ENCODE measurements around the gene YWHAH.
A peak's percentile ranks its signal among the peaks of the same experiment; 100 is the strongest.

Gene YWHAH

GRCh38 chr22:31929167-31929930, 15.0 kb upstream of the YWHAH start:
- TF ChIP-seq POLR2A (IDR thresholded peaks at IDR 0.05; ENCODE audit: low read depth, low read length) = no peak
- FAIRE-seq (no peak), DNase-seq (ENCODE audit: insufficient read length, low spot score) (no peak)

- DNase-seq (ENCODE audit: insufficient read length, low spot score) (no peak), FAIRE-seq (no peak)
- no peak for TF ChIP-seq POLR2A (IDR thresholded peaks at IDR 0.05; ENCODE audit: low read depth, low read length)
Observed at GRCh38 chr22:31932863-31933262, 11.5 kb upstream of the YWHAH start.

GRCh38 chr22:31933406-31933805, 10.9 kb upstream of the YWHAH start:
- no peak for DNase-seq (ENCODE audit: insufficient read length, low spot score)
- no peak for FAIRE-seq
- no peak for TF ChIP-seq POLR2A (IDR thresholded peaks at IDR 0.05; ENCODE audit: low read depth, low read length)

DNA sequence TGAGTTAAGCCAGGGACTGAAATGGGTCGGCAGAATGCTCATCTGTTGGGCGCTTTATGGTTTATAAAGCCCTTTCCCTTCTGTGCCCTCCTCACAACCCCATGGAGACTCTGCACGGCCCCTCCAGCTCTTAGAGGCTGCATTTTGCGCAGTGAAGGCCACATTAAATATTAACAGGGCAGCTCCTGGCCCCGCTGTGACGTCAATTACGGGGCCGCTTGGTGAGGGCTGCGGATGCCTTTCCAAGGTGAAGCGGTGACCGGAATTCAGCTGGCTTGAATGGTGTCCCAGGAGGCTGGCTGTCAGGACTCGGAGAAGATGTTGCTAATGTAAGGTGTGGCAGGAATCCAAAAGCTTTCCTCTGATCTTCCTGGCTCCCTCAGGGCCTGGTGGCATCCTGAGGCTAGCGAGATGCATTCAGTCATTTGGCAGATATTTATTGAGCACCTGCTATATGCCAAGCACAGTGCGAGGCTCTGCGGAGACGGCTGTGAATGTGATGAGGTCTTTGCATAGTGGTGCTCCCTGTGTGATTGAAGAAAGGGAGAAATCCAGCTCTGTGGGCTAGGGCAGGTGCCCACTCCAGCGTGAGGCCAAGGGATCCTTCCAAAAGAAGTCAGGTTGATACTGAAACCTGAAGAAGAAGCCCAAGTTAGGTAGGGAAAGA, 10.4 kb upstream of the YWHAH start:
- DNase-seq (ENCODE audit: insufficient read length, low spot score) (no peak), FAIRE-seq (no peak)
- no peak for TF ChIP-seq POLR2A (IDR thresholded peaks at IDR 0.05; ENCODE audit: low read depth, low read length)

- no peak for TF ChIP-seq POLR2A (IDR thresholded peaks at IDR 0.05; ENCODE audit: low read depth, low read length)
- no peak for DNase-seq (ENCODE audit: insufficient read length, low spot score)
- FAIRE-seq = no peak
Observed at GRCh38 chr22:31935961-31936635, 8.2 kb upstream of the YWHAH start.

- no peak for TF ChIP-seq POLR2A (IDR thresholded peaks at IDR 0.05; ENCODE audit: low read depth, low read length)
- DNase-seq (ENCODE audit: insufficient read length, low spot score) = no peak
- FAIRE-seq = no peak
Observed at GRCh38 chr22:31937341-31937740, 7.0 kb upstream of the YWHAH start.

GRCh38 chr22:31938296-31938695, 6.0 kb upstream of the YWHAH start:
- DNase-seq (ENCODE audit: insufficient read length, low spot score) (no peak), FAIRE-seq (no peak)
- no peak for TF ChIP-seq POLR2A (IDR thresholded peaks at IDR 0.05; ENCODE audit: low read depth, low read length)

DNA sequence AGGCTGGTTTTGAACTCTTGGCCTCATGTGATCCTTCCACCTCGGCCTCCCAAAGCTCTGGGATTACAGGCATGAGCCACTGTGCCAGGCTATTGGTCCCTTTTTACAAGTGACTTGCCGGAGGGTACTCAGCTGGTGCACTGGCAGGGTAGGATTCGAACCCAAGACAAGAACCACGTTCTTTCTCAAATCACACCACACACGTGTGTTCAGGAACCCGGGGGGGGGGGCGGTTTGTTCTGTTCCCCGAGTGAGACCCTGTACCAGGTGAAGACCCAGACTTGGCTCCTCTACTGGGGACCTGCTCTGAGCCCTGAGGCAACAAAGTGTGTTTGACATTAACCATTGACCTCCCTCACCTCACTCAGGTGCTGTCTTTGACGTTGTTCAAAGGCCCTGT, 3.8 kb upstream of the YWHAH start:
- FAIRE-seq = no peak
- TF ChIP-seq POLR2A (IDR thresholded peaks at IDR 0.05; ENCODE audit: low read depth, low read length) = no peak
- DNase-seq (ENCODE audit: insufficient read length, low spot score) = no peak

DNA sequence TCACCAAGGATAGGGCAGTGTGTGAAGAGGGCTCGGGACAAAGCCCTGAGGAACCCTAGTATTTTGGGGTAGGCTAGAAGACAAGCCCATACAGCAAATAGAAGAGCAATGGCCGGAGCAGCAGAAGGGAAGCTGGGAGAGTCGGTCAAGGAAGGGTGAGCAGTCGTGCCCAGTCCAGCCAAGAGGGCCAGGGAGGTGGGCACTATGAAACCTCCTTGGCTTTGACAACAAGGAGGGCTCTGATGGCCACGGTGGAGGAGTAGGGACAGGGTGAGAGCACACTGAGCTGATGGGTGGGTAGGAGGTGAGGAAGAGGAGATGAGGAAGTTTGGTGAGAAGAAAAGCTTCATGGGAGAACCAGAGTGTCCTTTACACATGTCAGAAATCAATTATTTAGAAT, 2.2 kb upstream of the YWHAH start:
- no peak for DNase-seq (ENCODE audit: insufficient read length, low spot score)
- no peak for TF ChIP-seq POLR2A (IDR thresholded peaks at IDR 0.05; ENCODE audit: low read depth, low read length)
- no peak for FAIRE-seq

- TF ChIP-seq POLR2A (IDR thresholded peaks at IDR 0.05; ENCODE audit: low read depth, low read length) = 0 out of 2 replicates have a peak, but pooled peaks have one; percentile 34
- FAIRE-seq (no peak), DNase-seq (ENCODE audit: insufficient read length, low spot score) (no peak)
Observed at GRCh38 chr22:31943206-31943977, 943 bp upstream of the YWHAH start.

GRCh38 chr22:31944700-31945442, 536 bp downstream of the YWHAH start:
- FAIRE-seq (no peak), DNase-seq (ENCODE audit: insufficient read length, low spot score) (peak; percentile 17)
- no peak for TF ChIP-seq POLR2A (IDR thresholded peaks at IDR 0.05; ENCODE audit: low read depth, low read length)

- FAIRE-seq (no peak), DNase-seq (ENCODE audit: insufficient read length, low spot score) (no peak)
- TF ChIP-seq POLR2A (IDR thresholded peaks at IDR 0.05; ENCODE audit: low read depth, low read length) = no peak
Observed at GRCh38 chr22:31945443-31945855, 1.1 kb downstream of the YWHAH start.

DNA sequence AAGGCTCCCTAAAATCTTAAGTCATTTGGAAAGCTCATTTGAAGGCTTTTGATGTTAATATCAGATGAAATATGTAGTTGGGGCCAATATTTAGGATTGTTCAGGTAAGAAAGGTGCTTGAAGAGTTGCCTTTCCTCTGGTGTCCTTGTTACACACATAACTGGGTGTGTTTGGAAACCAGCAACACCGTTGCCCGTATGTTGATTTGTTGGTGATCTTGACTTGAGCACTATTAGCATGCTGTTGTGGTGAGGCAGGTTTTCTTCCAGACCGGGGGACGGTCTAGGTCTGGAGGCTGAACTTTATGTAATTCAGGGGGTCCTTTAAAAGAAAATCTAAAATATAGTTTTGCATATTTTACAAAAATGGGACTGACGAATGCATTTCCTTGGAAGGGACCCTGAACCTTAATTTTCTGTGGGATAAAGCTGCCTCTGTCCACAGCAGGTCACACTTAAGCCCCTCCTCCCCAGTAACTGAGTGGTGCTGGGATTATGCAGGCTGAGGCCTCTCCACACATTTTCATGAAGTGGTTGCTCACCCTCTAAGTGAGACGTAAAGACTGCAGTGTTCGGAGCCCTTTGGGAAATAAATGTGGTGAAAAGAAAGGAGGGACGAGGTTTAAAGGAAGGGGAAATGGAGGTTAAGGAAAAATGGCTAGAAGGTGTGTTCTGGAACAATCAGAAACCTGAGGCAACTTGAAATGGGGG, 1.8 kb downstream of the YWHAH start:
- FAIRE-seq (no peak), DNase-seq (ENCODE audit: insufficient read length, low spot score) (no peak)

More for the DNA sequence above, 1.8 kb downstream of the YWHAH start:
- no peak for TF ChIP-seq POLR2A (IDR thresholded peaks at IDR 0.05; ENCODE audit: low read depth, low read length)
